Measurements from ENCODE around the gene KCND1. TPM values are rescaled to one million over a fixed set of nuclear protein-coding genes. Genes with fewer than 3 reads are reported as not detected.
"Not testable (repeated sequence)": the region's sequence is repeated elsewhere in the genome, so short reads cannot be mapped to it uniquely, and the experiment has no call there.

Gene KCND1
- total and polyA plus RNA-seq, 2 of the 4 experiments (the other 2 are of a cell fraction): 0.36 to 1.8 TPM

DNA sequence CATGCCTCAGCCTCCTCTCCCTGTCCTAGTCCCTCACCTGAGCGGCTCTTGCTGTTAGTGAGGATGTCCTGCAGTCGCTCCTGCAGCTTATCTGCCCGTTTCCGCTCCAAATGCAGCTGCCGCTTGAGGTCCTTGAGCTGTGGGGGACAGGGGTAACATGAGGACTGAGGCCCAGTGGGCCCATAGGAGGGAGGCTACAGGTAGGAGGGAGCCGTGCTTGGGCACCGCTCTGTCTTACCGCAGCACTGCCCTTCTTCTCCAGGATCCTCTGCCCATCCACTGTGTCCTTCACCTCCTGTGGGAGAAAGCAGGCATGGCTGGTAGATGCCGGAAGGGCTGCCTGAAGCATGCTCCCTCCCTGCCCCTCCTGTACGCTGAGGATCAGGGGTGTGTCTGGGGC lies 9.5 kb upstream of the KCND1 start:
- H3K27ac ChIP-seq (ENCODE audit: insufficient read depth, low read length): no peak overlapping the region
- dilution Hi-C loops (cut with HindIII; ENCODE audit: low sequenced_read_pairs, unreplicated experiment): no loop called here
- CTCF ChIA-PET: interaction anchor here (0.6 kb wide), 1 partner anchor 1190 kb away, joined by 3 read pairs; no protein-coding TSS in a partner anchor
- H3K4me2 ChIP-seq (ENCODE audit: low read depth, low read length): no peak overlapping the region
- no peak overlapping the region for H2BK15ac ChIP-seq (ENCODE audit: low read depth, low read length)
- intact Hi-C loops (cut with micrococcal nuclease): no loop called here
- no peak overlapping the region for H3K4me3 ChIP-seq (ENCODE audit: insufficient read depth, low read depth, low read length)
- no peak overlapping the region for H4K91ac ChIP-seq (ENCODE audit: insufficient read depth, low read depth, low read length)
- H4K20me1 ChIP-seq (ENCODE audit: insufficient read depth, low read length): no peaks in the 10 kb centered on the region
- in situ Hi-C loops (cut with MboI; ENCODE audit: low sequenced_read_pairs): no loop called here
- WGBS, 2 experiments (ENCODE audit: extremely low coverage in 2 of 2, insufficient read length in 1 of 2): no CpG with 5 or more reads among the region's 10 CpGs
- no peak overlapping the region for H2AK5ac ChIP-seq (ENCODE audit: low read depth, low read length)
- H2AK9ac ChIP-seq (replicated peaks; ENCODE audit: low read depth, low read length, poor library complexity): no peak overlapping the region
- no peak overlapping the region for H2AFZ ChIP-seq (replicated peaks; ENCODE audit: low read length, poor library complexity)
- no peak for TF ChIP-seq NFE2L2 (IDR thresholded peaks at IDR 0.05; ENCODE audit: low read depth, low read length)
- TF ChIP-seq POLR2A (IDR thresholded peaks at IDR 0.05; ENCODE audit: low read depth, low read length): no peak
- TF ChIP-seq USF2 (IDR thresholded peaks at IDR 0.05; ENCODE audit: low read depth, low read length): no peak
- ATAC-seq (ENCODE audit: low read depth): no peak
- no peaks in the 10 kb centered on the region for H3K9me1 ChIP-seq (ENCODE audit: insufficient read depth, low read length)
- no peak overlapping the region for H3K9ac ChIP-seq (ENCODE audit: low read depth, low read length)
- H3K4me1 ChIP-seq (ENCODE audit: control insufficient read depth, insufficient read depth, low read length): no peaks in the 10 kb centered on the region
- peaks cover 27% of the 10 kb centered on the region for H3K36me3 ChIP-seq (ENCODE audit: control insufficient read depth, insufficient read depth, low read length)
- no TSS peak for BruUV-seq (replicated peaks)
- H3K14ac ChIP-seq (replicated peaks; ENCODE audit: low read depth, low read length): no peak overlapping the region
- no peaks in the 10 kb centered on the region for H3K27me3 ChIP-seq (ENCODE audit: control insufficient read depth, insufficient read depth, low read length)
- H3K4ac ChIP-seq (ENCODE audit: low read depth, low read length): no peak overlapping the region
- peaks cover 4% of the 10 kb centered on the region; the same call in 1 of the 2 replicates for H3K9me3 ChIP-seq (ENCODE audit: control insufficient read depth, insufficient read depth, low read length)
- H2BK20ac ChIP-seq (ENCODE audit: low read depth, low read length): no peak overlapping the region
- POLR2A ChIA-PET (ENCODE audit: unreplicated experiment): no interaction called here
- H3K56ac ChIP-seq (ENCODE audit: extremely low read depth, insufficient read depth, low read length): no peak overlapping the region
- H3K23ac ChIP-seq (ENCODE audit: low read depth, low read length): no peak overlapping the region
- H3K79me1 ChIP-seq (ENCODE audit: low read depth in 1 of 2, low read length in 2 of 2): no peaks in the 10 kb centered on the region
- H2BK5ac ChIP-seq (ENCODE audit: low read depth, low read length, poor library complexity, severe bottlenecking): no peak overlapping the region
- no peak overlapping the region for H4K8ac ChIP-seq (ENCODE audit: low read depth in 2 of 2, low read length in 2 of 2)
- H4K5ac ChIP-seq (ENCODE audit: low read depth, low read length): no peak overlapping the region
- no peak overlapping the region for H3K18ac ChIP-seq (ENCODE audit: low read depth, low read length)
- no peak overlapping the region for H2BK120ac ChIP-seq (ENCODE audit: low read depth, low read length)
- DNase-seq: no peak

DNA sequence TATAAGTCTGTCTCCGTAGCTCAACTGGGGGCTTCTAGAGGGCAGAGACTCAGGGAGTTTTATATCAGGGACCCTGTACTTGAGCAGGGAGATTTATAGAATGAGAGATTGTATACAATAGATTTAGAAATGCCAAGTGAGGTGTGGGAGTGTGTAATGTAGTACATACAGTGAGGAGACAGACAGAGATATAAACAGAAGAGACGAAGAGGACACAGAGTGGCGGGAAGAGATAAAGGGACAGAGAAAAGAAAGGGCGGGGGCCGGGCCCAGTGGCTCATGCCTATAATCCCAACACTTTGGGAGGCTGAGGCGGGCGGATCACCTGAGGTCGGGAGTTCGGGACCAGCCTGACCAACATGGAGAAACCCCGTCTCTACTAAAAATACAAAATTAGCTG lies 8.7 kb upstream of the KCND1 start:
- CTCF ChIA-PET; BruUV-seq (replicated peaks); intact Hi-C loops (cut with micrococcal nuclease); H2BK20ac ChIP-seq (ENCODE audit: low read depth, low read length); H2AK5ac ChIP-seq (ENCODE audit: low read depth, low read length); H2BK5ac ChIP-seq (ENCODE audit: low read depth, low read length, poor library complexity, severe bottlenecking); H3K4ac ChIP-seq (ENCODE audit: low read depth, low read length); H4K5ac ChIP-seq (ENCODE audit: low read depth, low read length); POLR2A ChIA-PET (ENCODE audit: unreplicated experiment); H3K4me1 ChIP-seq (ENCODE audit: control insufficient read depth, insufficient read depth, low read length); H3K14ac ChIP-seq (replicated peaks; ENCODE audit: low read depth, low read length); H2AFZ ChIP-seq (replicated peaks; ENCODE audit: low read length, poor library complexity); H3K4me2 ChIP-seq (ENCODE audit: low read depth, low read length); ATAC-seq (ENCODE audit: low read depth); dilution Hi-C loops (cut with HindIII; ENCODE audit: low sequenced_read_pairs, unreplicated experiment); H2AK9ac ChIP-seq (replicated peaks; ENCODE audit: low read depth, low read length, poor library complexity); H3K27me3 ChIP-seq (ENCODE audit: control insufficient read depth, insufficient read depth, low read length); H2BK120ac ChIP-seq (ENCODE audit: low read depth, low read length); H3K9me1 ChIP-seq (ENCODE audit: insufficient read depth, low read length); H3K18ac ChIP-seq (ENCODE audit: low read depth, low read length); H3K9ac ChIP-seq (ENCODE audit: low read depth, low read length); H4K8ac ChIP-seq (ENCODE audit: low read depth in 2 of 2, low read length in 2 of 2); H3K27ac ChIP-seq (ENCODE audit: insufficient read depth, low read length); H3K79me1 ChIP-seq (ENCODE audit: low read depth in 1 of 2, low read length in 2 of 2); H3K23ac ChIP-seq (ENCODE audit: low read depth, low read length); in situ Hi-C loops (cut with MboI; ENCODE audit: low sequenced_read_pairs); H2BK15ac ChIP-seq (ENCODE audit: low read depth, low read length); H3K4me3 ChIP-seq (ENCODE audit: insufficient read depth, low read depth, low read length); H3K9me3 ChIP-seq (ENCODE audit: control insufficient read depth, insufficient read depth, low read length); H4K91ac ChIP-seq (ENCODE audit: insufficient read depth, low read depth, low read length); DNase-seq; H3K56ac ChIP-seq (ENCODE audit: extremely low read depth, insufficient read depth, low read length); H4K20me1 ChIP-seq (ENCODE audit: insufficient read depth, low read length): not testable (repeated sequence)
- WGBS, 2 experiments (ENCODE audit: extremely low coverage in 2 of 2, insufficient read length in 1 of 2): 85% methylated on average over 3 of the region's 10 CpGs; no CpG with 5 or more reads in 1 of the 2 experiments
- peaks cover 32% of the 10 kb centered on the region for H3K36me3 ChIP-seq (ENCODE audit: control insufficient read depth, insufficient read depth, low read length)

Measured in IMR-90 (cell line).